A673 (cell line): Measurements from ENCODE around the gene SLC17A5. TPM values are rescaled to one million over a fixed set of nuclear protein-coding genes. Genes with fewer than 3 reads are reported as not detected.

Experiments used
- BruUV-seq: library from RNA; stranded (reverse); fragments of 400-500 nt; replicated peaks from 2 replicates; lab custom pipeline; 2021; lab: Mats Ljungman, UMichigan
- CTCF ChIA-PET: fragments of 300-600 bp; sonication (Branson Sonifier 250); formaldehyde crosslinking; loops from one replicate; lab custom pipeline; 2022; ENCODE audit warnings: antibody characterized with exemption; lab: Charles Lee
- POLR2A ChIA-PET: fragments of 300-600 bp; sonication (Branson Sonifier 250); formaldehyde crosslinking; loops from one replicate; lab custom pipeline; 2022; ENCODE audit warnings: antibody characterized with exemption; ENCODE audit not compliant: low non-redundant PET; lab: Charles Lee
- DNase-seq: peaks from one replicate; pipeline ENCODE4 v3.0.0-alpha.2; 2015; ENCODE audit warnings: low spot score
- H3K27ac ChIP-seq: fragments of 200-600 bp; sonication (generic); 2 replicates; pipeline ENCODE4 v1.5.1; 2016; ENCODE audit warnings: mixed run types, low read depth, mild to moderate bottlenecking, mixed read lengths, antibody characterized with exemption, low read length; ENCODE audit not compliant: poor library complexity, severe bottlenecking
- H3K27me3 ChIP-seq: fragments of 200-600 bp; sonication (generic); replicated peaks from 2 replicates; pipeline ENCODE4 v1.6.1; 2017; ENCODE audit warnings: mixed run types, low read depth, mild to moderate bottlenecking, mixed read lengths, antibody characterized with exemption, low read length; ENCODE audit not compliant: insufficient read depth, poor library complexity
- H3K36me3 ChIP-seq: fragments of 200-600 bp; sonication (generic); 2 replicates; pipeline ENCODE4 v1.6.1; 2016; ENCODE audit warnings: mixed run types, mild to moderate bottlenecking, mixed read lengths, antibody characterized with exemption, low read length; ENCODE audit not compliant: insufficient read depth, poor library complexity, severe bottlenecking
- H3K4me1 ChIP-seq: fragments of 200-600 bp; sonication (generic); 2 replicates; pipeline ENCODE4 v1.6.1; 2017; ENCODE audit warnings: mixed run types, mild to moderate bottlenecking, mixed read lengths, antibody characterized with exemption, low read length; ENCODE audit not compliant: insufficient read depth, poor library complexity, severe bottlenecking
- H3K4me3 ChIP-seq: fragments of 200-600 bp; sonication (generic); 2 replicates; pipeline ENCODE4 v1.5.1; 2016; ENCODE audit warnings: low read depth, mixed run types, mild to moderate bottlenecking, mixed read lengths, low read length; ENCODE audit not compliant: poor library complexity, severe bottlenecking
- H3K9me3 ChIP-seq: fragments of 200-600 bp; sonication (generic); 2 replicates; pipeline ENCODE4 v1.6.1; 2016; ENCODE audit warnings: mixed run types, low read depth, mild to moderate bottlenecking, mixed read lengths, antibody characterized with exemption, low read length; ENCODE audit not compliant: poor library complexity, severe bottlenecking
- CTCF ChIP-seq: fragments of 300-800, 200-600 bp; sonication (generic); conservative IDR thresholded peaks from 2 replicates; pipeline ENCODE4 v1.5.1; 2017; ENCODE audit warnings: low read depth, mild to moderate bottlenecking, antibody characterized with exemption, low read length, moderate library complexity, mixed read lengths
- EZH2 ChIP-seq: fragments of 200-600 bp; sonication (generic); IDR thresholded peaks from 2 replicates; pipeline ENCODE4 v1.6.1; 2017; ENCODE audit warnings: borderline replicate concordance, low read depth, mild to moderate bottlenecking, mixed read lengths, antibody characterized with exemption, low read length; ENCODE audit not compliant: poor library complexity, severe bottlenecking
- intact Hi-C: fragments of 100-400 bp; cut with micrococcal nuclease; formaldehyde crosslinking; loops from one replicate; pipeline ENCODE4 v1.10.0; 2022; ENCODE audit not compliant: unreplicated experiment
- total RNA-seq: library from RNA; stranded (reverse); gene quantifications from 2 replicates; pipeline ENCODE4 v1.2.3, GENCODE V29; 2021

The SLC17A5 gene
- total RNA-seq, 1 experiment from 2014 or later: 6.1 TPM

- DNase-seq: no peak
- H3K9me3 ChIP-seq: no peaks in the 10 kb centered on the region
- no peaks in the 10 kb centered on the region for H3K36me3 ChIP-seq
- TF ChIP-seq CTCF (no peak), EZH2 (no peak)
- H3K4me1 ChIP-seq: no peaks in the 10 kb centered on the region
- CTCF ChIA-PET: no interaction called here
- no TSS peak for BruUV-seq
- H3K4me3 ChIP-seq: no peak overlapping the region
- intact Hi-C loops: no loop called here
- H3K27me3 ChIP-seq: no peaks in the 10 kb centered on the region
- H3K27ac ChIP-seq: no peak overlapping the region
- POLR2A ChIA-PET: interaction anchor here (0.6 kb wide), 1 partner anchor 62 kb away, joined by 3 read pairs; no protein-coding TSS in a partner anchor
Observed at GRCh38 chr6:73548458-73549446, 105.0 kb downstream of the SLC17A5 start.

GRCh38 chr6:73547036-73547435 is 106.8 kb downstream of the SLC17A5 start:
- H3K27me3 ChIP-seq: no peaks in the 10 kb centered on the region
- H3K27ac ChIP-seq: no peak overlapping the region
- no peaks in the 10 kb centered on the region for H3K36me3 ChIP-seq
- DNase-seq: no peak
- TF ChIP-seq EZH2 (no peak), CTCF (no peak)
- intact Hi-C loops: no loop called here
- no peaks in the 10 kb centered on the region for H3K9me3 ChIP-seq
- no peak overlapping the region for H3K4me3 ChIP-seq
- H3K4me1 ChIP-seq: no peaks in the 10 kb centered on the region
- BruUV-seq: no TSS peak
- ChIA-PET POLR2A (no interaction called here), CTCF (no interaction called here)

Other genes starting within 250 kb of the SLC17A5 start
- 4.2 and 4.6 TPM in 2 replicates for gene CGAS, start 201.7 kb downstream of the SLC17A5 start, total RNA-seq
- 44.1 and 50.8 TPM in 2 replicates for gene MTO1, start 192.3 kb downstream of the SLC17A5 start, total RNA-seq
- 9,320 and 9,713 TPM in 2 replicates for gene EEF1A1, start 133.0 kb downstream of the SLC17A5 start, total RNA-seq
- gene CD109, start 42.2 kb upstream of the SLC17A5 start, total RNA-seq: 8.7 and 8.8 TPM in 2 replicates